IMR-90 (cell line): ENCODE data around the gene CDR2. TPM values are rescaled to one million over a fixed set of nuclear protein-coding genes. Genes with fewer than 3 reads are reported as not detected.

Experiments used
- ATAC-seq: fragments of 200-7000 bp; cut with Tn5 transposase; 2 replicates; pipeline ENCODE4 v1.9.1; 2020; ENCODE audit warnings: low read depth, mild to moderate bottlenecking, moderate library complexity
- BruUV-seq: library from RNA; stranded (reverse); fragments of 400-500 nt; replicated peaks from 2 replicates; lab custom pipeline; 2021; lab: Mats Ljungman, UMichigan
- CTCF ChIA-PET: fragments of 300-600 bp; formaldehyde crosslinking; extraction: SDS; loops from one replicate; lab custom pipeline; 2021; ENCODE audit warnings: antibody characterized with exemption; lab: Yijun Ruan, JAX
- POLR2A ChIA-PET: fragments of 300-600 bp; sonication (Branson Sonifier 250); formaldehyde crosslinking; loops from one replicate; lab custom pipeline; 2022; ENCODE audit warnings: antibody characterized with exemption; ENCODE audit not compliant: unreplicated experiment; lab: Charles Lee
- DNase-seq: peaks from one replicate; pipeline ENCODE4 v3.0.0; 2013
- H2AFZ ChIP-seq: replicated peaks from 2 replicates; pipeline ENCODE3; 2013; ENCODE audit warnings: low read length, mild to moderate bottlenecking; ENCODE audit not compliant: poor library complexity
- H2AK5ac ChIP-seq: 2 replicates; pipeline ENCODE4 v1.6.1; 2013; ENCODE audit warnings: low read depth, low read length, inconsistent platforms
- H2AK9ac ChIP-seq: replicated peaks from 2 replicates; pipeline ENCODE3; 2013; ENCODE audit warnings: mild to moderate bottlenecking, low read depth, low read length, moderate library complexity; ENCODE audit not compliant: poor library complexity
- H2BK120ac ChIP-seq: 2 replicates; pipeline ENCODE4 v1.6.1; 2013; ENCODE audit warnings: low read depth, low read length, inconsistent platforms
- H2BK15ac ChIP-seq: 3 replicates; pipeline ENCODE4 v1.6.1; 2013; ENCODE audit warnings: low read depth, low read length, inconsistent platforms
- H2BK20ac ChIP-seq: 2 replicates; pipeline ENCODE4 v1.6.1; 2013; ENCODE audit warnings: low read depth, mild to moderate bottlenecking, inconsistent platforms, low read length, moderate library complexity
- H2BK5ac ChIP-seq: 2 replicates; pipeline ENCODE4 v1.6.1; 2013; ENCODE audit warnings: mild to moderate bottlenecking, low read depth, low read length, inconsistent platforms; ENCODE audit not compliant: poor library complexity, severe bottlenecking
- H3K14ac ChIP-seq: replicated peaks from 2 replicates; pipeline ENCODE4 v1.6.1; 2013; ENCODE audit warnings: low read depth, low read length, inconsistent platforms
- H3K18ac ChIP-seq: 2 replicates; pipeline ENCODE4 v1.6.1; 2013; ENCODE audit warnings: low read depth, low read length, control low read depth
- H3K23ac ChIP-seq: 2 replicates; pipeline ENCODE4 v1.6.1; 2013; ENCODE audit warnings: low read depth, low read length, inconsistent platforms
- H3K27ac ChIP-seq: 2 replicates; pipeline ENCODE4 v1.5.1; 2013; ENCODE audit warnings: mild to moderate bottlenecking, control low read depth, low read length; ENCODE audit not compliant: insufficient read depth
- H3K27me3 ChIP-seq: 2 replicates; pipeline ENCODE4 v1.6.1; 2013; ENCODE audit warnings: low read length; ENCODE audit not compliant: control insufficient read depth, insufficient read depth
- H3K36me3 ChIP-seq: 2 replicates; pipeline ENCODE4 v1.6.1; 2013; ENCODE audit warnings: low read length, mixed read lengths; ENCODE audit not compliant: control insufficient read depth, insufficient read depth
- H3K4ac ChIP-seq: 2 replicates; pipeline ENCODE4 v1.6.1; 2013; ENCODE audit warnings: low read depth, low read length, inconsistent platforms
- H3K4me1 ChIP-seq: 2 replicates; pipeline ENCODE4 v1.6.1; 2013; ENCODE audit warnings: low read length, mixed read lengths; ENCODE audit not compliant: control insufficient read depth, insufficient read depth
- H3K4me2 ChIP-seq: 2 replicates; pipeline ENCODE4 v1.6.1; 2013; ENCODE audit warnings: low read depth, mild to moderate bottlenecking, control low read depth, low read length, moderate library complexity
- H3K4me3 ChIP-seq: 2 replicates; pipeline ENCODE4 v1.5.1; 2013; ENCODE audit warnings: low read depth, mild to moderate bottlenecking, control low read depth, low read length, moderate library complexity; ENCODE audit not compliant: insufficient read depth
- H3K56ac ChIP-seq: 2 replicates; pipeline ENCODE4 v1.6.1; 2013; ENCODE audit warnings: low read length, inconsistent platforms; ENCODE audit not compliant: insufficient read depth; ENCODE audit errors: extremely low read depth
- H3K79me1 ChIP-seq, 2 experiments: 2 replicates each; pipeline ENCODE4 v1.6.1; 2013; ENCODE audit warnings: low read length in 2 of 2, inconsistent platforms in 1 of 2, low read depth in 1 of 2
- H3K9ac ChIP-seq: 2 replicates; pipeline ENCODE4 v1.6.1; 2013; ENCODE audit warnings: low read depth, low read length, control low read depth
- H3K9me1 ChIP-seq: 2 replicates; pipeline ENCODE4 v1.6.1; 2013; ENCODE audit warnings: low read length, inconsistent platforms; ENCODE audit not compliant: insufficient read depth
- H3K9me3 ChIP-seq: 2 replicates; pipeline ENCODE4 v1.6.1; 2013; ENCODE audit warnings: low read length; ENCODE audit not compliant: control insufficient read depth, insufficient read depth
- H4K20me1 ChIP-seq: 2 replicates; pipeline ENCODE4 v1.6.1; 2013; ENCODE audit warnings: low read length, inconsistent platforms; ENCODE audit not compliant: insufficient read depth
- H4K5ac ChIP-seq: 2 replicates; pipeline ENCODE4 v1.6.1; 2013; ENCODE audit warnings: mild to moderate bottlenecking, low read depth, low read length, control low read depth
- H4K8ac ChIP-seq, 2 experiments: 2 replicates each; pipeline ENCODE4 v1.6.1; 2013; ENCODE audit warnings: low read depth in 2 of 2, low read length in 2 of 2, control low read depth in 1 of 2, inconsistent platforms in 1 of 2
- H4K91ac ChIP-seq: 2 replicates; pipeline ENCODE4 v1.6.1; 2013; ENCODE audit warnings: low read depth, low read length, inconsistent platforms; ENCODE audit not compliant: insufficient read depth
- BHLHE40 ChIP-seq: fragments of 150-350 bp; IDR thresholded peaks from 2 replicates; pipeline ENCODE4 v1.6.1; 2016; ENCODE audit warnings: mild to moderate bottlenecking, low read depth, low read length
- CEBPB ChIP-seq: IDR thresholded peaks from 2 replicates; pipeline ENCODE4 v1.6.1; 2012; ENCODE audit warnings: low read depth, low read length, improper control_type of control experiment
- CHD1 ChIP-seq: IDR thresholded peaks from 2 replicates; pipeline ENCODE4 v1.6.1; 2012; ENCODE audit warnings: low read depth, low read length, improper control_type of control experiment
- CTCF ChIP-seq: conservative IDR thresholded peaks from 2 replicates; pipeline ENCODE4 v1.5.1; 2012; ENCODE audit warnings: mild to moderate bottlenecking, low read depth, low read length, improper control_type of control experiment
- FOS ChIP-seq: fragments of 150-350 bp; IDR thresholded peaks from 2 replicates; pipeline ENCODE4 v1.6.1; 2016; ENCODE audit warnings: low read depth, low read length
- MAFK ChIP-seq: IDR thresholded peaks from 2 replicates; pipeline ENCODE4 v1.6.1; 2012; ENCODE audit warnings: low read depth, low read length, improper control_type of control experiment
- MAZ ChIP-seq: IDR thresholded peaks from 2 replicates; pipeline ENCODE4 v1.6.1; 2012; ENCODE audit warnings: low read depth, mild to moderate bottlenecking, low read length, improper control_type of control experiment, moderate library complexity, borderline replicate concordance
- MXI1 ChIP-seq: IDR thresholded peaks from 2 replicates; pipeline ENCODE4 v1.6.1; 2012; ENCODE audit warnings: low read depth, mild to moderate bottlenecking, low read length, moderate library complexity, borderline replicate concordance
- NFE2L2 ChIP-seq: fragments of 150-350 bp; IDR thresholded peaks from 2 replicates; pipeline ENCODE4 v1.6.1; 2016; ENCODE audit warnings: low read depth, mild to moderate bottlenecking, low read length
- POLR2A ChIP-seq: IDR thresholded peaks from 2 replicates; pipeline ENCODE4 v1.6.1; 2012; ENCODE audit warnings: mild to moderate bottlenecking, low read depth, low read length
- RAD21 ChIP-seq: IDR thresholded peaks from 2 replicates; pipeline ENCODE4 v1.6.1; 2012; ENCODE audit warnings: low read length, improper control_type of control experiment
- RCOR1 ChIP-seq: IDR thresholded peaks from 2 replicates; pipeline ENCODE4 v1.6.1; 2012; ENCODE audit warnings: mild to moderate bottlenecking, low read length, improper control_type of control experiment; ENCODE audit not compliant: insufficient replicate concordance
- RFX5 ChIP-seq: IDR thresholded peaks from 2 replicates; pipeline ENCODE4 v1.8.0; 2012; ENCODE audit warnings: low read depth, mild to moderate bottlenecking, low read length, moderate library complexity
- SMC3 ChIP-seq: fragments of 150-350 bp; IDR thresholded peaks from 2 replicates; pipeline ENCODE4 v1.6.1; 2016; ENCODE audit warnings: low read depth, mild to moderate bottlenecking, antibody characterized with exemption, low read length, moderate library complexity
- dilution Hi-C: fragments of 300-500 bp; cut with HindIII; formaldehyde crosslinking; loops from one replicate; pipeline ENCODE4 v1.14.3; 2018; ENCODE audit warnings: low sequenced_read_pairs; ENCODE audit not compliant: unreplicated experiment
- in situ Hi-C: fragments of 300-500 bp; cut with MboI; formaldehyde crosslinking; loops from 3 replicates; pipeline ENCODE4 v1.14.3; 2019; ENCODE audit warnings: low sequenced_read_pairs, inconsistent platforms, mixed read lengths
- intact Hi-C: fragments of 100-400 bp; cut with micrococcal nuclease; formaldehyde crosslinking; loops from 2 replicates; pipeline ENCODE4 v1.10.0; 2022
- polyA plus RNA-seq, 3 experiments: library from polyadenylated mRNA; depleted of rRNA; stranded (reverse); fragments of >200 nt; gene quantifications; 2 replicates each; pipeline ENCODE4 v1.2.3, GENCODE V29; 2012; ENCODE audit warnings: low replicate concordance in 1 of 3
- total RNA-seq: library from RNA; depleted of rRNA; stranded (reverse); fragments of >200 nt; gene quantifications from 2 replicates; pipeline ENCODE4 v1.2.3, GENCODE V29; 2012
- TF ChIP-seq, protein P1 (sequence below): fragments of 150-350 bp; IDR thresholded peaks from 2 replicates; pipeline ENCODE4 v1.6.1; 2017; ENCODE audit warnings: mild to moderate bottlenecking, antibody characterized with exemption, low read length, low read depth

CDR2 gene
- total and polyA plus RNA-seq, 2 of the 4 experiments (the other 2 are of a cell fraction) = 37.7 to 48.4 TPM

GRCh38 chr16:22402191-22402590 is 27.8 kb upstream of the CDR2 start:
- Histone ChIP-seq H2AK5ac (no peak overlapping the region), H3K56ac (no peak overlapping the region), H2AFZ (no peak overlapping the region), H3K9me1 (peaks cover 10% of the 10 kb centered on the region), H3K9ac (no peak overlapping the region), H3K4me2 (peak overlapping the region; percentile 20; the same call in 1 of the 2 replicates), H3K23ac (no peak overlapping the region), H3K14ac (no peak overlapping the region), H3K18ac (no peak overlapping the region), H2AK9ac (no peak overlapping the region), H2BK15ac (no peak overlapping the region), H3K36me3 (no peaks in the 10 kb centered on the region), H4K5ac (no peak overlapping the region), H2BK20ac (no peak overlapping the region), H3K27me3 (no peaks in the 10 kb centered on the region), H4K8ac (no peak overlapping the region), H3K4ac (no peak overlapping the region), H3K27ac (no peak overlapping the region), H4K91ac (no peak overlapping the region), H3K9me3 (no peaks in the 10 kb centered on the region), H4K20me1 (no peaks in the 10 kb centered on the region), H3K79me1 (peaks cover 0 to 9% of the 10 kb centered on the region in 2 experiments; a peak in 2 of 4 replicates), H3K4me3 (no peak overlapping the region), H2BK5ac (peak overlapping the region; percentile 94), H2BK120ac (no peak overlapping the region), H3K4me1 (peaks cover 8% of the 10 kb centered on the region)
- intact Hi-C loops = no loop called here
- no TSS peak for BruUV-seq
- DNase-seq (peak; percentile 20), ATAC-seq (no peak)
- ChIA-PET POLR2A (no interaction called here), CTCF (no interaction called here)
- in situ Hi-C loops = no loop called here
- no peak for TF ChIP-seq RFX5
- TF ChIP-seq MAFK = no peak
- no peak for TF ChIP-seq RAD21
- no peak for TF ChIP-seq FOS
- no peak for TF ChIP-seq RCOR1
- TF ChIP-seq NFE2L2 = no peak
- no peak for TF ChIP-seq CTCF
- TF ChIP-seq CEBPB = no peak
- no peak for TF ChIP-seq MAZ
- TF ChIP-seq, protein P1, sequence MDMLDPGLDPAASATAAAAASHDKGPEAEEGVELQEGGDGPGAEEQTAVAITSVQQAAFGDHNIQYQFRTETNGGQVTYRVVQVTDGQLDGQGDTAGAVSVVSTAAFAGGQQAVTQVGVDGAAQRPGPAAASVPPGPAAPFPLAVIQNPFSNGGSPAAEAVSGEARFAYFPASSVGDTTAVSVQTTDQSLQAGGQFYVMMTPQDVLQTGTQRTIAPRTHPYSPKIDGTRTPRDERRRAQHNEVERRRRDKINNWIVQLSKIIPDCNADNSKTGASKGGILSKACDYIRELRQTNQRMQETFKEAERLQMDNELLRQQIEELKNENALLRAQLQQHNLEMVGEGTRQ = no peak
- no peak for TF ChIP-seq MXI1
- no peak for TF ChIP-seq SMC3
- no peak for TF ChIP-seq POLR2A
- no peak for TF ChIP-seq BHLHE40
- TF ChIP-seq CHD1 = no peak
- dilution Hi-C loops = no loop called here
